Activated CD4-positive, alpha-beta T cell treated with anti-CD3 and anti-CD28 coated beads, Interleukin-2, Interleukin-4, amounts not matched to agents 100 ng/mL and 50 ng/mL, durations not matched to agents 16 hours and 8 hours (primary cell): ENCODE measurements around the gene CCDC182.

Source experiments
- DNase-seq: peaks from one replicate; pipeline ENCODE4 v3.0.0-alpha.2; 2020; ENCODE audit warnings: low spot score

The CCDC182 gene

DNA sequence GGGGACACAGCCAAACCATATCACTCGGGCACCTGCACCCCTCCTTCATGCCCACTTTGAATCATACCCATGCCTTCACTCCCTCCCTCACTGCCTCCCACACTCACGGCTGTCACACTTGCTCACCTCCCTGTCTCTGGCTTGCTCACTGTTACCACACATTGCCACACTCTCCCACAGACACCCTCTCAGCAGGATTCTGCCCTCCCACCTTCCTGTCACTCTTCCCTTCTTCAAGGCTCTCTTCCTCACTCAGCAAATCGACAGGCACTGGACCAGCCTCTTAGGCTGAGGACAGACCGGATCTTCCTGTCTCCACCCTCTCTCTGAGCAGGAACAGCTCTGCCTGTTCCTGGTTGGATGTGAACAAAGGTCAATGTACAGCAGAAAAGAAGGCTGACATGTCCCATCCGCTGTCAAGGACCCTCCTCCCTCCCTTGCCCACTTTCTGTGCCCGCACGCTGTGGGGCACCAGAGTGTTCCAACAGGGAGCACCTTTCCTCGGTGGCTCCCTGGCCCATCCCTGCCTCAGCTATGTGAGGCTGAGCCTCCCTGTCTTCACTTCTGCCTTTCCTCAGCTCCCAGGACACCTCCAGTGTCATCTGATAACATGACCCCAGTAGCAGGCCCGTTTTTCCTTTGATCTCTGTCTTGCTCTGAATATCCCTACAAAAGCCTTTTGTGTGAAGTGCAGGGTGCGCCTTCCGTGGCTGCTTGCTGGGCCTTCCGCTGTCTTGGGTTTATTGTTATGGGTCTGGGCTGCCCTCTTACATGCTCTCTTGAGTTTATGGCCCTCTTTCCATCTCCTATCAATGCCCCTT lies 47.0 kb downstream of the CCDC182 start:
- DNase-seq = no peak

- DNase-seq = no peak
Measured at GRCh38 chr17:57697197-57697596, 47.9 kb downstream of the CCDC182 start.

- no peak for DNase-seq
Measured at GRCh38 chr17:57696050-57696449, 49.0 kb downstream of the CCDC182 start.
